Liver (tissue), 3 donors: ENCODE data around the gene ALK.

Experiments
- EGR1 ChIP-seq, 2 donors: IDR thresholded peaks; 2 replicates each; pipeline ENCODE4 v1.6.1; 2016 to 2018; ENCODE audit warnings: antibody characterized with exemption in 2 of 2, low read depth in 2 of 2
- NR2F2 ChIP-seq: IDR thresholded peaks from 2 replicates; pipeline ENCODE4 v1.6.1; 2016; ENCODE audit warnings: antibody characterized with exemption
- RXRA ChIP-seq, 2 donors: IDR thresholded peaks; 2 replicates each; pipeline ENCODE4 v1.6.1; 2017 to 2018; ENCODE audit warnings: antibody characterized with exemption in 2 of 2, mild to moderate bottlenecking in 1 of 2
- YY1 ChIP-seq: IDR thresholded peaks from 2 replicates; pipeline ENCODE4 v1.6.1; 2016; ENCODE audit warnings: antibody characterized with exemption, mild to moderate bottlenecking
- TF ChIP-seq, protein P1 (sequence below): IDR thresholded peaks from 2 replicates; pipeline ENCODE4 v1.6.1; 2016; ENCODE audit warnings: antibody characterized with exemption
- TF ChIP-seq, protein P2 (sequence below): IDR thresholded peaks from 2 replicates; pipeline ENCODE4 v1.6.1; 2016; ENCODE audit warnings: antibody characterized with exemption
- TF ChIP-seq, protein P3 (sequence below): fragments of 150-350 bp; IDR thresholded peaks from 2 replicates; pipeline ENCODE4 v1.5.1; 2017; ENCODE audit warnings: improper control_type of control experiment, low read depth, low read length; ENCODE audit not compliant: missing input control
- donor health status: healthy.
- donor health status: healthy.

DNA sequence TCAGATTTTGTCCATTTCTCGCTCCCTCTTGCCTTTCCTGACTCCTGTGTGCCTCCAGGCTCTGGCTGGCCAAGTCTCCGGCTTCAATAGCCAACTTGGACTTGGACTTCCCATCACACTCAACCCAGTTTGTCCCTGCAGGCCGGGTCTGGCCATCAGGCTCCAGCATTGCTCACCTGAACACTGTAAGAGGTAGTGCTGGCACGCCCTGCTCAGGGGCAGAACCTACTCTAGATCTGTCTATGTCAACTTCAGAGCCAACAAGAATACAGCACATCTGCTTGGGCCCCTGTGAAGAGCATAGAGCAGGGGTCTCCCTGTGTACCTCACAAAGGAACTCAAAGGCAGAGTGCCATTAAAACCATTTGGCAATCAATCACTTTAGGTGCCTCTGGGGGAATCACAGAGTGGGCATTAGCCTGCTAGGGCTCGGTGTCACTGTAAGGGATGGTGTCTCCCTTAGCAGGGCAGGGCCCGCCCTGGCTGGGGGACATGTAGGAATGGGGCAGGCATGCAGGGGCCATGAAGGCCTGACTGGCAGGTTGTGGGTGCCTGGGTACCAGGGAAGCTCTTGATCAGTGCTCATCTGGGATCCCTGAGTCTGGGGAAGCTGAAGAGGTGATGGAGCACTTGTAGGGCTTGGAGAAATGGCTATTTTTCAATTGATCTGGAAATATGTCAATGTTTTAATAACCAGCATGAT, 480.3 kb downstream of the ALK start:
- TF ChIP-seq RXRA (IDR thresholded peaks at IDR 0.05) (no peak), EGR1 (IDR thresholded peaks at IDR 0.05; ENCODE audit: low read depth in 2 of 2) (no peak), NR2F2 (no peak), YY1 (no peak)
- TF ChIP-seq, protein P1, sequence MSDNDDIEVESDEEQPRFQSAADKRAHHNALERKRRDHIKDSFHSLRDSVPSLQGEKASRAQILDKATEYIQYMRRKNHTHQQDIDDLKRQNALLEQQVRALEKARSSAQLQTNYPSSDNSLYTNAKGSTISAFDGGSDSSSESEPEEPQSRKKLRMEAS, result no peak
- TF ChIP-seq, protein P2, sequence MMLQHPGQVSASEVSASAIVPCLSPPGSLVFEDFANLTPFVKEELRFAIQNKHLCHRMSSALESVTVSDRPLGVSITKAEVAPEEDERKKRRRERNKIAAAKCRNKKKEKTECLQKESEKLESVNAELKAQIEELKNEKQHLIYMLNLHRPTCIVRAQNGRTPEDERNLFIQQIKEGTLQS, result no peak
- TF ChIP-seq, protein P3, sequence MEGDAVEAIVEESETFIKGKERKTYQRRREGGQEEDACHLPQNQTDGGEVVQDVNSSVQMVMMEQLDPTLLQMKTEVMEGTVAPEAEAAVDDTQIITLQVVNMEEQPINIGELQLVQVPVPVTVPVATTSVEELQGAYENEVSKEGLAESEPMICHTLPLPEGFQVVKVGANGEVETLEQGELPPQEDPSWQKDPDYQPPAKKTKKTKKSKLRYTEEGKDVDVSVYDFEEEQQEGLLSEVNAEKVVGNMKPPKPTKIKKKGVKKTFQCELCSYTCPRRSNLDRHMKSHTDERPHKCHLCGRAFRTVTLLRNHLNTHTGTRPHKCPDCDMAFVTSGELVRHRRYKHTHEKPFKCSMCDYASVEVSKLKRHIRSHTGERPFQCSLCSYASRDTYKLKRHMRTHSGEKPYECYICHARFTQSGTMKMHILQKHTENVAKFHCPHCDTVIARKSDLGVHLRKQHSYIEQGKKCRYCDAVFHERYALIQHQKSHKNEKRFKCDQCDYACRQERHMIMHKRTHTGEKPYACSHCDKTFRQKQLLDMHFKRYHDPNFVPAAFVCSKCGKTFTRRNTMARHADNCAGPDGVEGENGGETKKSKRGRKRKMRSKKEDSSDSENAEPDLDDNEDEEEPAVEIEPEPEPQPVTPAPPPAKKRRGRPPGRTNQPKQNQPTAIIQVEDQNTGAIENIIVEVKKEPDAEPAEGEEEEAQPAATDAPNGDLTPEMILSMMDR, result no peak
